Osteoblast (primary cell): ENCODE measurements around the gene TNFSF18. TPM values are rescaled to one million over a fixed set of nuclear protein-coding genes. Genes with fewer than 3 reads are reported as not detected.
A peak's percentile ranks its signal among the peaks of the same experiment; 100 is the strongest.

ENCODE experiments used
- DNase-seq: peaks from one replicate; pipeline ENCODE4 v3.0.0; 2011; ENCODE audit warnings: low spot score, mixed read lengths; ENCODE audit not compliant: insufficient read length; ENCODE audit errors: missing footprints
- H2AFZ ChIP-seq: 2 replicates; pipeline ENCODE4 v1.6.0; 2011; ENCODE audit warnings: mild to moderate bottlenecking, low read length
- H3K27ac ChIP-seq: 2 replicates; pipeline ENCODE4 v1.5.1; 2011; ENCODE audit warnings: mild to moderate bottlenecking, low read depth, low read length, moderate library complexity
- H3K27me3 ChIP-seq: 2 replicates; pipeline ENCODE4 v1.6.0; 2012; ENCODE audit warnings: mild to moderate bottlenecking, control low read depth, inconsistent platforms, low read length, moderate library complexity; ENCODE audit not compliant: insufficient read depth
- H3K36me3 ChIP-seq: 2 replicates; pipeline ENCODE4 v1.5.1; 2011; ENCODE audit warnings: mild to moderate bottlenecking, low read length, control low read depth, moderate library complexity; ENCODE audit not compliant: insufficient read depth
- H3K4me1 ChIP-seq: 2 replicates; pipeline ENCODE4 v1.5.1; 2011; ENCODE audit warnings: mild to moderate bottlenecking, low read length, control low read depth, moderate library complexity; ENCODE audit not compliant: insufficient read depth
- H3K4me2 ChIP-seq: 2 replicates; pipeline ENCODE4 v1.6.0; 2011; ENCODE audit warnings: mild to moderate bottlenecking, low read length; ENCODE audit not compliant: insufficient read depth
- H3K4me3 ChIP-seq: fragments of 200-600 bp; sonication (generic); 3 replicates; pipeline ENCODE4 v1.5.1; 2012; ENCODE audit warnings: mild to moderate bottlenecking, low read length, inconsistent platforms; ENCODE audit not compliant: insufficient read depth
- H3K79me2 ChIP-seq: 2 replicates; pipeline ENCODE4 v1.6.0; 2012; ENCODE audit warnings: mild to moderate bottlenecking, low read length, control low read depth, inconsistent platforms; ENCODE audit not compliant: insufficient read depth
- H3K9me3 ChIP-seq: 2 replicates; pipeline ENCODE4 v1.5.1; 2011; ENCODE audit warnings: low read depth, low read length, control low read depth
- H4K20me1 ChIP-seq: 2 replicates; pipeline ENCODE4 v1.6.0; 2012; ENCODE audit warnings: mild to moderate bottlenecking, low read length, control low read depth; ENCODE audit not compliant: insufficient read depth
- total RNA-seq: library from RNA; depleted of rRNA; stranded (reverse); fragments of >200 nt; gene quantifications from 2 replicates; pipeline ENCODE4 v1.2.3, GENCODE V29; 2012
- TF ChIP-seq, protein P1 (sequence below): IDR thresholded peaks from 2 replicates; pipeline ENCODE4 v1.5.1; 2011; ENCODE audit warnings: mild to moderate bottlenecking, low read depth, low read length, moderate library complexity; ENCODE audit errors: extremely low read depth

The TNFSF18 gene
- total RNA-seq, 1 donor: 0.36 TPM

DNA sequence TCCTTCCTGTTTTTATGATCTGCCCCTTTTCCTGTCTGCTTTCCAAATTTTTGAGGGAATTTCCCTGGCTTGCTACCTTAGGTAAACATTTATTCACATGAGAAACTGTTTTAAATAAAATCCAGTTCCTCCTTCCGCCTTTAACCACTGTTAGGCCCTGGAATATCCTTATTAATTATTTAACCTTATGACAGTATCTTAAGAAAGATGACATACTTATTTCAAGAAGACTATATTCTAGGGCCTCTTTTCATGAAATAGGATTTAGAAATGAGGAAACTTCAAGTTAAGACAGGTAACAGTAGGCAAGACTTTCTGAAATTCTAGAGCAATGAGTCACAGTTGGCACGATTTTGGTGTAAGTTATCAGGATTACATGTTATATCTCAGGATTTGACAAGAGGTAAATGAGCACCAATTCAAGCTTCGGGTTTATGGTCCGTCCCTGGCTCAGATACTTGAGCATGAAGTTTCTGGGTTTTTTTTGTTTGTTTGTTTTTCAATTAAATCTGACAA is 2.0 kb upstream of the TNFSF18 start:
- Histone ChIP-seq H3K9me3 (no peaks in the 10 kb centered on the region), H4K20me1 (no peaks in the 10 kb centered on the region), H3K27ac (no peak overlapping the region), H2AFZ (no peak overlapping the region), H3K27me3 (no peaks in the 10 kb centered on the region), H3K79me2 (no peaks in the 10 kb centered on the region), H3K4me2 (no peak overlapping the region), H3K36me3 (no peaks in the 10 kb centered on the region), H3K4me3 (no peak overlapping the region), H3K4me1 (peaks cover 15% of the 10 kb centered on the region)
- peak; percentile 17 for DNase-seq
- TF ChIP-seq, protein P1, sequence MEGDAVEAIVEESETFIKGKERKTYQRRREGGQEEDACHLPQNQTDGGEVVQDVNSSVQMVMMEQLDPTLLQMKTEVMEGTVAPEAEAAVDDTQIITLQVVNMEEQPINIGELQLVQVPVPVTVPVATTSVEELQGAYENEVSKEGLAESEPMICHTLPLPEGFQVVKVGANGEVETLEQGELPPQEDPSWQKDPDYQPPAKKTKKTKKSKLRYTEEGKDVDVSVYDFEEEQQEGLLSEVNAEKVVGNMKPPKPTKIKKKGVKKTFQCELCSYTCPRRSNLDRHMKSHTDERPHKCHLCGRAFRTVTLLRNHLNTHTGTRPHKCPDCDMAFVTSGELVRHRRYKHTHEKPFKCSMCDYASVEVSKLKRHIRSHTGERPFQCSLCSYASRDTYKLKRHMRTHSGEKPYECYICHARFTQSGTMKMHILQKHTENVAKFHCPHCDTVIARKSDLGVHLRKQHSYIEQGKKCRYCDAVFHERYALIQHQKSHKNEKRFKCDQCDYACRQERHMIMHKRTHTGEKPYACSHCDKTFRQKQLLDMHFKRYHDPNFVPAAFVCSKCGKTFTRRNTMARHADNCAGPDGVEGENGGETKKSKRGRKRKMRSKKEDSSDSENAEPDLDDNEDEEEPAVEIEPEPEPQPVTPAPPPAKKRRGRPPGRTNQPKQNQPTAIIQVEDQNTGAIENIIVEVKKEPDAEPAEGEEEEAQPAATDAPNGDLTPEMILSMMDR: no peak

DNA sequence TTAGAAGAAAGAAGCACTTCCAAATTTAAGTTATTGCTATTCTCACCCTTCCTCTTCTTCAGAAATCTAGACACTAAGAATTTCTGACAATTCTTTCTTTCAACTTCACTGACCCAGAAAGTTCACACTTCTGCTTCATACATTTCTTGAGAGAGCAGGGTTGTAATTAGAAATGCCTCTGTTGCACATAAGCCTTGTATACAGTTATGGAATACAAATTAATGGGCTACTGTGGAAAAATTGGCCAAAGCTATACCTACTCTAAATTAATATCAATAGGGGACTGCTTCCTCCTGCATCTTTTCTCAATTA is 1.5 kb downstream of the TNFSF18 start:
- Histone ChIP-seq H3K9me3 (no peaks in the 10 kb centered on the region), H3K4me2 (peak overlapping the region; percentile 36), H3K4me1 (peaks cover 15% of the 10 kb centered on the region), H3K79me2 (no peaks in the 10 kb centered on the region), H3K36me3 (no peaks in the 10 kb centered on the region), H3K4me3 (no peak overlapping the region), H2AFZ (no peak overlapping the region), H3K27ac (no peak overlapping the region), H4K20me1 (no peaks in the 10 kb centered on the region), H3K27me3 (no peaks in the 10 kb centered on the region)
- DNase-seq: no peak
- TF ChIP-seq, protein P1: no peak

DNA sequence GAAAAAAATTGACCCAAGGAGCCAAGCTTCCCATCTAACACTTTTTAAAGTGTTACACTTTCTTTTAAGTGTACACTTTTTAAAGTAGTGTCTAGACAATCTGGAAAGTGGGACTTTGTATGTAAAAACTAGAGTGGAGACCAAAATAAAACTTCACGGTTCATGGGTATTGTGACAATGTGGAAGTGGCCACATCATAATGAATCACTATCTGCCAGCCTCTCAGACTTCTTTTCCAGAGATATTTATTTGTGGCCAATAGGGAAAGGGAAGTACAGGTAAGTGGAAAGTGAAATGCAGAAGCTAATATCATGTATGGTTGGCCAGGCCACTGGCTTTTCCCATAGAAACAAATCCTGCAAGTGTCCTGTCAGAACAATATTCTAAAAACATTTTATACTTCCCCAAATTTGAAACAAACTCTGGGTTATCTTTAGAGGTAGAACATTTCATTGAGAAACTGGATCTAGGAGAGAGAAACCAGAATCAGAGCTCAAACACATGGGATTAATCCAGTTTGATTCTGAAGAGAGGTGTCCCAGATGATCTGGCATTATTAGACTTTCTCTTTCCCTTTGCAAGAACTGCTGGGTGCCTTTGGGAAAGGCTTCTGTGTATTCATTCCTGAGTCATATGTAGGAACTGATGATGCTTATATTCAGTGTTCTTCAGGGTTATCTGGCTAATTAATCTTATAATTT is 2.0 kb downstream of the TNFSF18 start:
- Histone ChIP-seq H2AFZ (peak overlapping the region; percentile 71), H3K27ac (no peak overlapping the region), H3K4me1 (peaks cover 15% of the 10 kb centered on the region), H3K36me3 (no peaks in the 10 kb centered on the region), H3K27me3 (no peaks in the 10 kb centered on the region), H3K9me3 (no peaks in the 10 kb centered on the region), H3K4me2 (peak overlapping the region; percentile 36), H3K4me3 (no peak overlapping the region), H4K20me1 (no peaks in the 10 kb centered on the region), H3K79me2 (no peaks in the 10 kb centered on the region)
- DNase-seq: peak; percentile 25
- TF ChIP-seq, protein P1: no peak

DNA sequence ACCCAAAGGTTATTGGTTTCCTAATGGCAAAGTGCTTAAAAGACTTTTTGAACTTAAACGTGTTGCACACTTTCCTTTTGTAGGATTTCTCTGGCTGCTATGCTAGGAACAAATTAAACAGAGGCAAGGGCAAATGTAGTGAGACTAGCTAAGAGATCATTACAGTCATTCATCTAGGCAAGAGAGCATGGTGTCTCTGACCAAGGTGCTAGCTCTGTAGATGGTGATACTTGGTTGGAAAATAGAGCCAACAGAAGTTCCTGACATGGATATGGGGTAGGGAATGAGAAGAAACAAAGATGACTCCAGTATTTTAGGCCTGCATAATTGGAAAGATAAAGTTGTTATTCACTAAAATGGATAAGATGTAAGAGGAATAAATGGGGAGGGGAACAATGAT is 6.1 kb downstream of the TNFSF18 start:
- DNase-seq: no peak
- Histone ChIP-seq H2AFZ (no peak overlapping the region), H3K79me2 (no peaks in the 10 kb centered on the region), H3K4me2 (no peak overlapping the region), H3K36me3 (no peaks in the 10 kb centered on the region), H4K20me1 (no peaks in the 10 kb centered on the region), H3K27ac (no peak overlapping the region), H3K4me1 (peaks cover 14% of the 10 kb centered on the region), H3K27me3 (no peaks in the 10 kb centered on the region), H3K9me3 (no peaks in the 10 kb centered on the region), H3K4me3 (no peak overlapping the region)
- TF ChIP-seq, protein P1: no peak
